H1 (cell line): Measurements from ENCODE around the gene TSPAN16. TPM values are rescaled to one million over a fixed set of nuclear protein-coding genes. Genes with fewer than 3 reads are reported as not detected.

ENCODE experiments used
- CTCF ChIA-PET: fragments of 300-600 bp; sonication (Branson Sonifier 250); formaldehyde crosslinking; loops from one replicate; lab custom pipeline; 2021; ENCODE audit not compliant: partially characterized antibody; lab: Charles Lee
- POLR2A ChIA-PET: fragments of 300-600 bp; sonication (Branson Sonifier 250); formaldehyde crosslinking; loops from one replicate; lab custom pipeline; 2021; ENCODE audit warnings: inconsistent platforms; ENCODE audit not compliant: partially characterized antibody; lab: Charles Lee
- DNase-seq, 2 experiments: peaks; one replicate each; pipeline versions ENCODE4 v3.0.0 to v3.0.0-alpha.2; 2010 to 2022; ENCODE audit warnings: low spot score in 2 of 2, low read depth in 1 of 2, mixed read lengths in 1 of 2
- FAIRE-seq: peaks from 2 replicates; lab custom pipeline; 2011; peaks lifted over from hg19 to GRCh38; lab: Jason Lieb, UNC
- H2AFZ ChIP-seq: 2 replicates; pipeline ENCODE4 v1.8.1; 2012; ENCODE audit warnings: low read length, inconsistent platforms
- H2AK5ac ChIP-seq: 2 replicates; pipeline ENCODE4 v1.6.1; 2013; ENCODE audit warnings: low read depth, low read length
- H2BK120ac ChIP-seq: replicated peaks from 2 replicates; pipeline ENCODE3; 2013; ENCODE audit warnings: low read depth, low read length, inconsistent platforms
- H2BK12ac ChIP-seq: 2 replicates; pipeline ENCODE4 v1.6.1; 2013; ENCODE audit warnings: low read depth, low read length
- H2BK15ac ChIP-seq: 2 replicates; pipeline ENCODE4 v1.6.1; 2013; ENCODE audit warnings: low read length
- H2BK20ac ChIP-seq: 2 replicates; pipeline ENCODE4 v1.6.1; 2013; ENCODE audit warnings: low read length
- H2BK5ac ChIP-seq: 2 replicates; pipeline ENCODE4 v1.6.1; 2013; ENCODE audit warnings: low read depth, low read length
- H3K14ac ChIP-seq: 2 replicates; pipeline ENCODE4 v1.6.1; 2013; ENCODE audit warnings: inconsistent platforms; ENCODE audit not compliant: insufficient read length
- H3K18ac ChIP-seq: 2 replicates; pipeline ENCODE4 v1.6.1; 2013; ENCODE audit warnings: low read length; ENCODE audit errors: extremely low read depth
- H3K23ac ChIP-seq: 2 replicates; pipeline ENCODE4 v1.6.1; 2013; ENCODE audit warnings: inconsistent platforms; ENCODE audit not compliant: insufficient read length
- H3K23me2 ChIP-seq: 2 replicates; pipeline ENCODE4 v1.6.1; 2013; ENCODE audit warnings: low read depth, low read length
- H3K27ac ChIP-seq: 2 replicates; pipeline ENCODE4 v1.6.1; 2011; ENCODE audit warnings: low read depth, low read length, inconsistent platforms
- H3K27me3 ChIP-seq, 4 experiments: replicated peaks in 1 of 4; 1 replicate in 1 of 4; 2 replicates in 3 of 4; pipeline versions ENCODE4 v1.6.1 to v1.8.1; 2011 to 2013; ENCODE audit warnings: low read length in 3 of 4, mild to moderate bottlenecking in 3 of 4, inconsistent platforms in 2 of 4, mixed read lengths in 2 of 4, moderate library complexity in 1 of 4; ENCODE audit not compliant: control insufficient read depth in 3 of 4, insufficient read depth in 3 of 4; ENCODE audit errors: extremely low read depth in 1 of 4
- H3K36me3 ChIP-seq, 4 experiments: 2 replicates each; pipeline versions ENCODE4 v1.6.1 to v1.8.1; 2011 to 2013; ENCODE audit warnings: mild to moderate bottlenecking in 4 of 4, low read length in 3 of 4, moderate library complexity in 2 of 4, control low read depth in 1 of 4, inconsistent platforms in 1 of 4; ENCODE audit not compliant: insufficient read depth in 4 of 4, control insufficient read depth in 2 of 4
- H3K4ac ChIP-seq: replicated peaks from 2 replicates; pipeline ENCODE3; 2013; ENCODE audit warnings: low read length, low read depth, mixed read lengths, inconsistent platforms; ENCODE audit not compliant: insufficient read length
- H3K4me1 ChIP-seq, 4 experiments: replicated peaks in 1 of 4; 1 replicate in 1 of 4; 2 replicates in 3 of 4; pipeline versions ENCODE4 v1.6.1 to v1.8.1; 2011 to 2013; ENCODE audit warnings: low read length in 3 of 4, inconsistent platforms in 2 of 4, mixed read lengths in 1 of 4; ENCODE audit not compliant: insufficient read depth in 4 of 4, control insufficient read depth in 3 of 4
- H3K4me2 ChIP-seq, 2 experiments: 2 replicates each; pipeline versions ENCODE4 v1.6.1 to v1.8.1; 2011 to 2013; ENCODE audit warnings: low read depth in 2 of 2, low read length in 2 of 2, control low read depth in 1 of 2, inconsistent platforms in 1 of 2, mild to moderate bottlenecking in 1 of 2; ENCODE audit not compliant: insufficient read depth in 1 of 2
- H3K4me3 ChIP-seq, 4 experiments: fragments of 200-600, 300-600 bp in 1 of 4; sonication (generic), shearing (Covaris generic), sonication (Bioruptor Twin) in 1 of 4; 2 replicates each; pipeline versions ENCODE4 v1.5.1 to v1.8.1; 2011 to 2016; ENCODE audit warnings: low read length in 4 of 4, low read depth in 3 of 4, control low read depth in 2 of 4, inconsistent platforms in 2 of 4, mild to moderate bottlenecking in 2 of 4, mixed read lengths in 1 of 4, moderate library complexity in 1 of 4; ENCODE audit not compliant: insufficient read depth in 2 of 4; ENCODE audit errors: extremely low read depth in 1 of 4
- H3K56ac ChIP-seq: replicated peaks from 2 replicates; pipeline ENCODE3; 2013; ENCODE audit warnings: low read depth, mild to moderate bottlenecking, mixed read lengths, low read length, inconsistent platforms; ENCODE audit not compliant: insufficient read length
- H3K79me1 ChIP-seq: 2 replicates; pipeline ENCODE4 v1.6.1; 2013; ENCODE audit warnings: low read depth, low read length, control low read depth
- H3K79me2 ChIP-seq, 2 experiments: 2 replicates each; pipeline versions ENCODE4 v1.6.1 to v1.8.1; 2012 to 2013; ENCODE audit warnings: low read length in 2 of 2, mild to moderate bottlenecking in 2 of 2, inconsistent platforms in 1 of 2; ENCODE audit not compliant: insufficient read depth in 2 of 2, control insufficient read depth in 1 of 2
- H3K9ac ChIP-seq, 4 experiments: replicated peaks in 1 of 4; 1 replicate in 1 of 4; 2 replicates in 3 of 4; pipeline versions ENCODE4 v1.6.1 to v1.8.1; 2011 to 2013; ENCODE audit warnings: low read depth in 3 of 4, low read length in 3 of 4, control low read depth in 2 of 4, mild to moderate bottlenecking in 2 of 4, moderate library complexity in 2 of 4, inconsistent platforms in 1 of 4; ENCODE audit errors: extremely low read depth in 1 of 4
- H3K9me3 ChIP-seq, 2 experiments: 2 replicates each; pipeline versions ENCODE4 v1.6.1 to v1.8.1; 2012 to 2013; ENCODE audit warnings: mild to moderate bottlenecking in 2 of 2, moderate library complexity in 2 of 2, control low read depth in 1 of 2, inconsistent platforms in 1 of 2, low read depth in 1 of 2, low read length in 1 of 2, mixed read lengths in 1 of 2; ENCODE audit not compliant: insufficient read depth in 2 of 2
- H4K20me1 ChIP-seq, 2 experiments: replicated peaks in 1 of 2; 2 replicates each; pipeline versions ENCODE3 to v1.8.1; 2011 to 2013; ENCODE audit warnings: inconsistent platforms in 2 of 2, low read length in 2 of 2, mild to moderate bottlenecking in 1 of 2; ENCODE audit not compliant: insufficient read depth in 2 of 2, control insufficient read depth in 1 of 2
- H4K5ac ChIP-seq: 2 replicates; pipeline ENCODE4 v1.6.1; 2013; ENCODE audit warnings: low read length, low read depth, mixed read lengths, inconsistent platforms; ENCODE audit not compliant: insufficient read length
- H4K8ac ChIP-seq: 2 replicates; pipeline ENCODE4 v1.8.0; 2013; ENCODE audit warnings: mild to moderate bottlenecking, moderate library complexity, low read length, inconsistent platforms; ENCODE audit not compliant: insufficient read depth; ENCODE audit errors: extremely low read depth
- H4K91ac ChIP-seq: replicated peaks from 2 replicates; pipeline ENCODE3; 2013; ENCODE audit warnings: low read length, mixed read lengths, inconsistent platforms; ENCODE audit not compliant: insufficient read length
- JUN ChIP-seq: IDR thresholded peaks from 2 replicates; pipeline ENCODE4 v1.6.1; 2011; ENCODE audit warnings: low read depth, mild to moderate bottlenecking, improper control_type of control experiment, low read length
- KDM4A ChIP-seq: IDR thresholded peaks from one replicate; pipeline ENCODE4 v1.7.1; 2012; ENCODE audit warnings: low read depth, mild to moderate bottlenecking, moderate library complexity, low read length, inconsistent platforms; ENCODE audit not compliant: severe bottlenecking
- KDM5A ChIP-seq: fragments of 200-600 bp; IDR thresholded peaks from 2 replicates; pipeline ENCODE4 v1.7.1; 2012; ENCODE audit warnings: mild to moderate bottlenecking, low read length, inconsistent platforms, mixed read lengths
- PHF8 ChIP-seq: fragments of 200-600 bp; sonication (generic); conservative IDR thresholded peaks from 2 replicates; pipeline ENCODE4 v1.7.1; 2012; ENCODE audit warnings: low read depth, mild to moderate bottlenecking, inconsistent platforms, low read length, moderate library complexity
- POLR2AphosphoS5 ChIP-seq: IDR thresholded peaks from 2 replicates; pipeline ENCODE4 v1.6.1; 2011; ENCODE audit warnings: low read depth, low read length
- POU5F1 ChIP-seq: IDR thresholded peaks from 2 replicates; pipeline ENCODE4 v1.6.1; 2011; ENCODE audit warnings: low read depth, mild to moderate bottlenecking, low read length, moderate library complexity
- RBBP5 ChIP-seq: IDR thresholded peaks from 2 replicates; pipeline ENCODE4 v1.7.1; 2012; ENCODE audit warnings: low read depth, mild to moderate bottlenecking, inconsistent platforms, low read length, moderate library complexity, borderline replicate concordance
- RXRA ChIP-seq: IDR thresholded peaks from 2 replicates; pipeline ENCODE4 v1.6.1; 2011; ENCODE audit warnings: low read depth, mild to moderate bottlenecking, low read length, moderate library complexity; ENCODE audit not compliant: insufficient read depth
- SP2 ChIP-seq: IDR thresholded peaks from 2 replicates; pipeline ENCODE4 v1.6.1; 2012; ENCODE audit warnings: mild to moderate bottlenecking, low read length, inconsistent platforms
- SUZ12 ChIP-seq: fragments of 200-600 bp; sonication (generic); IDR thresholded peaks from 2 replicates; pipeline ENCODE4 v1.6.1; 2012; ENCODE audit warnings: mild to moderate bottlenecking, inconsistent platforms, low read length, moderate library complexity, mixed read lengths
- TAF1 ChIP-seq: IDR thresholded peaks from 2 replicates; pipeline ENCODE4 v1.6.1; 2011; ENCODE audit warnings: mild to moderate bottlenecking, low read depth, low read length
- TCF12 ChIP-seq: IDR thresholded peaks from 2 replicates; pipeline ENCODE4 v1.6.1; 2011; ENCODE audit warnings: low read depth, mild to moderate bottlenecking, low read length
- TEAD4 ChIP-seq: IDR thresholded peaks from 2 replicates; pipeline ENCODE4 v1.6.1; 2012; ENCODE audit warnings: low read depth, low read length, inconsistent platforms, mixed read lengths
- YY1 ChIP-seq: IDR thresholded peaks from 2 replicates; pipeline ENCODE4 v1.6.1; 2011; ENCODE audit warnings: low read depth, mild to moderate bottlenecking, low read length
- WGBS, 2 experiments: shearing (Covaris generic) in 1 of 2; methylation state at CpG; one replicate each; pipeline versions ENCODE4 v1.1.6 to v1.1.7; 2013 to 2015; ENCODE audit warnings: low lambda C conversion rate in 2 of 2, mixed read lengths in 2 of 2, inconsistent platforms in 1 of 2, low coverage in 1 of 2, missing lambda C conversion rate in 1 of 2; ENCODE audit not compliant: insufficient replicate concordance in 2 of 2, insufficient coverage in 1 of 2, insufficient read length in 1 of 2; ENCODE audit errors: extremely low coverage in 1 of 2, missing lambda C conversion rate in 1 of 2; 5-methylcytosine and 5-hydroxymethylcytosine counted together
- polyA plus RNA-seq, 7 experiments: library from polyadenylated mRNA; depleted of rRNA in 3 of 7; stranded (reverse) in 5 of 7; unstranded in 2 of 7; fragments of >200 nt in 5 of 7; fragments of 200-250 nt in 2 of 7; gene quantifications; 1 replicate in 5 of 7; 2 replicates in 1 of 7; 4 replicates in 1 of 7; pipeline versions ENCODE4 v1.2.1 to v1.2.3, GENCODE V29; 2011 to 2013; ENCODE audit warnings: missing spikeins in 2 of 7, mixed read lengths in 2 of 7
- total RNA-seq: library from RNA; stranded (reverse); fragmentation: NEBNext Ultra II Directional; extraction: Animal tissue kit (Norgen Biotek cat#: 25700); gene quantifications from 2 replicates; pipeline ENCODE4 v1.2.1, GENCODE V29; 2021

The TSPAN16 gene
- total and polyA plus RNA-seq, 2 of the 8 experiments (the other 6 are each of a cell fraction or from before 2014, with no cell fraction given) = not detected

DNA sequence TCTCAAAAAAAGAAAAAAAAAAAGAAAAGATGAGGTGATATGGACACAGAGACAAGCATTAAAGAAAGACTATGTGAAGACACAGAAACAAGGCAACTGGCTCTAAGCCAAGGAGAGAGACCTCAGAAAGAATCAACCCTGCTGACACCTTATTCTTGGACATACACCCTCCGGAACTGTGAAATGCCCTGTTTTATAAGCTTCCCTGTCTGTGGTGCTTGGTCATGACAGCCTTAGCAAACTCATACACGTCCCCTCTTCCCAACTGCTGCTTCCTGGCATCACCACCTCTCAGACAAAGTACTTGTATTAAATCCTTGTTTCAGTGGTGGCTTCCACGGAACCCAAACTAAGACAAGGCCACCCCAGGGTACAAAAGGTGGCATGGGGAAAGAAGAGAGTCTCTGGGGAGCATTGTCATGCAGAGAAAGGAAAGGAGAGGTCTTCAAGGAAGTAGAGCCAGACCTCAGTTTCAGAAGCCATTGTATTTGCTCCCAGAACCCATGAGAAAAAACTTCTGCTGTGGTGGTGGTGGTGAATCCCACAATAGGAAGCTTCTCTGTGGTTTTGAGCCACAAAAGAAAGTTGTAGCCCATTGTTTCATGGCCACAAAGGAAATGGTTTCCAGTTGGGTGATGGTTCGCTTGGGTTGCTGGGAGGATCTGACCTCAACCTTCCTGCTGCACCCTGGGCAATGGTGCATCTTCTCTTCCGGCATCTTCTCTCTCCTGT is 16.3 kb upstream of the TSPAN16 start:
- Histone ChIP-seq H4K8ac (no peak overlapping the region), H2AK5ac (no peak overlapping the region), H2BK120ac (no peak overlapping the region), H2BK20ac (no peak overlapping the region), H3K18ac (no peak overlapping the region; the same call in 1 of the 2 replicates), H4K20me1 (no peaks in the 10 kb centered on the region), H2AFZ (no peak overlapping the region), H3K9me3 (peaks cover 0 to 11% of the 10 kb centered on the region in 2 experiments; a peak in 1 of 4 replicates), H3K4ac (no peak overlapping the region), H3K4me1 (peaks cover 0 to 4% (median 2%) of the 10 kb centered on the region in 4 experiments; a peak in 4 of 7 replicates), H2BK15ac (no peak overlapping the region), H3K79me1 (no peaks in the 10 kb centered on the region), H3K27me3 (no peaks in the 10 kb centered on the region), H3K23ac (no peak overlapping the region), H3K27ac (no peak overlapping the region), H3K4me3 (no peak overlapping the region), H4K5ac (no peak overlapping the region), H2BK5ac (no peak overlapping the region), H3K56ac (no peak overlapping the region), H3K79me2 (no peaks in the 10 kb centered on the region), H2BK12ac (0 out of 2 replicates have a peak overlapping the region, but pooled peaks have one; percentile 14), H3K36me3 (no peaks in the 10 kb centered on the region), H3K4me2 (no peak overlapping the region), H3K14ac (no peak overlapping the region), H4K91ac (no peak overlapping the region), H3K9ac (no peak overlapping the region), H3K23me2 (no peaks in the 10 kb centered on the region)
- CTCF ChIA-PET = interaction anchor here (0.7 to 1.2 kb wide), 2 partner anchors 36 to 1584 kb away, joined by 3 to 4 read pairs; no protein-coding TSS in a partner anchor
- FAIRE-seq (no peak), DNase-seq (no peak)
- POLR2A ChIA-PET = interaction anchor here (0.6 to 1.0 kb wide), 2 partner anchors 52 to 138 kb away, joined by 3 read pairs; no protein-coding TSS in a partner anchor
- no peak for TF ChIP-seq RBBP5
- no peak for TF ChIP-seq TEAD4
- TF ChIP-seq POU5F1 = no peak
- TF ChIP-seq RXRA = no peak
- TF ChIP-seq TAF1 = no peak
- no peak for TF ChIP-seq YY1
- no peak for TF ChIP-seq SP2
- no peak for TF ChIP-seq KDM5A
- no peak for TF ChIP-seq KDM4A
- TF ChIP-seq POLR2AphosphoS5 = no peak
- no peak for TF ChIP-seq SUZ12
- no peak for TF ChIP-seq PHF8
- TF ChIP-seq TCF12 = no peak
- TF ChIP-seq JUN = no peak
- 87% methylated on average over 4 of the region's 5 CpGs; no CpG with 5 or more reads in 1 of the 2 experiments for WGBS, 2 experiments
